Measurements from ENCODE around the gene NOXO1.
"Not testable (repeated sequence)": the region's sequence is repeated elsewhere in the genome, so short reads cannot be mapped to it uniquely, and the experiment has no call there.

NOXO1 gene

DNA sequence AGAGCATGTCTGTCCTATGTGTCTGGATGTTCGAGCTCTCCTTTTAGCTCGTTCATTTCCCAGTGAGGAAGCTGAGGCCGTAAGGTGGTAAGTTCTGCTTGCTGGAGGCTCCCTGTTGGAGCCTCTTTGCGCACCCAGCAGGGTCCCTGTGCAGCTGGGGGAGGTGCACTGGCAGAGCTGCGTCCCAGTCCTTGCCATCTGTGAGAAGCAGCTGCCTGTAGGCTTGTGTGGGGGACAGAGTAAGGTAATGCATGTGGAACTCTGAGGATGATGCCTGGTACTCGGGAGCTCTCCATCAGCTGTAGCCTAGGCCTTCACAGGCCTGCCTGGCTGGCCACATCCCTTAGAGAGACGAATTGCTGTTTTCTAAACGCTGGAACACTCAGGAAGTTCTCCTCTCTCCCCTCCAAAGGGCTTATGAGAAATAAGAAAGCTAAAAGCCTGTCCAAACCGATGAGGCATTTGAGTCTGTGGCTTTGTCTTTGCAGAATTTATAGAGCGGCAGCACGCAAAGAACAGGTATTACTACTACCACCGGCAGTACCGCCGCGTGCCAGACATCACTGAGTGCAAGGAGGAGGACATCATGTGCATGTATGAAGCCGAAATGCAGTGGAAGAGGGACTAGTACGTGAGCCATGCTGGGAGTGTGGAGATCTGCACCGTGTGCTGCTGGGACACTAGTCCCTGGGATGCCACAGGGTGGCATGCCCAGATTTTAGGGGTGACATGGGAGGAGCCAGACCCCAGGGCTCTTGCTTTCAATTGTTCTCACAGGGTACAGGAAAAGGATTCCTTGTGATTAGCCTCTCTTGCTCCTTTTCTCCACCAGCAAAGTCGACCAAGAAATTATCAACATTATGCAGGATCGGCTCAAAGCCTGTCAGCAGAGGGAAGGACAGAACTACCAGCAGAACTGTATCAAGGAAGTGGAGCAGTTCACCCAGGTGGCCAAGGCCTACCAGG is 20.3 kb downstream of the NOXO1 start:
- DNase-seq, result no peak

DNA sequence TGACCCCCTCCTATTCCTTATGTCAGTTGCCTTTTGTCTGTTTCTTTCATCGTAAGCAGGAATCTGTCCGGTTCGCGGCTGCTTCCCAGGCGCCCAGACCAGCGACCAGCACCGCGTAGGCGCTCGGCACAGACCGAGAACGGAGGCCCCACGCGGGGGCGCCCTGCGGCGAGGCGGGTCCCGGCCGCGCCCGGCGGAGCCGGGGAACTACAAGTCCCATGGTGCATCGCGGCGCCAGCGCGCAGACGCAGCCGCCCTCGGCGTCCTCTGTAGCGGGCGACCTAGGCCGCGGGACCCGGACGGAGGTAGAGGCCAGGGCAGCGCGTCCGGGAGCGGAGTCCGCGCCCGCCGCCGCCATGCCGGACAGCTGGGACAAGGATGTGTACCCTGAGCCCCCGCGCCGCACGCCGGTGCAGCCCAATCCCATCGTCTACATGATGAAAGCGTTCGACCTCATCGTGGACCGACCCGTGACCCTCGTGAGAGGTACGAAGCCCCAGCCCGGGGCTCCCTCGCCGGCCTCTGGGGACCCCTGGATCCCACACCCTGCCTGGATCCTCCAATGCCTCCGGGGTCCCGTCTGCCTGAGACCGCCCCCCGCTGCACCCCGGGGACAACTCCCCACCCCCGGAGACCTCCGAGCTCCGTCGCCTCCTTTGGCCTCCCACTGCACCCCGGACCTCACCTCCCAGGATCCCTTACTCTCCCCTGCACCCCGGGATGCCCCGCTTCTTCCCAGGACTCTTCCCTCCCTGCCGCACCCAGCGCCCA is 21.8 kb downstream of the NOXO1 start, which contains the start of gene NDUFB10:
NDUFB10 (plus strand) TSS at position 270 of the 771 bp plus-strand sequence; CDS start at position 357, 87 bp downstream.
- DNase-seq, result peak; percentile 93

DNA sequence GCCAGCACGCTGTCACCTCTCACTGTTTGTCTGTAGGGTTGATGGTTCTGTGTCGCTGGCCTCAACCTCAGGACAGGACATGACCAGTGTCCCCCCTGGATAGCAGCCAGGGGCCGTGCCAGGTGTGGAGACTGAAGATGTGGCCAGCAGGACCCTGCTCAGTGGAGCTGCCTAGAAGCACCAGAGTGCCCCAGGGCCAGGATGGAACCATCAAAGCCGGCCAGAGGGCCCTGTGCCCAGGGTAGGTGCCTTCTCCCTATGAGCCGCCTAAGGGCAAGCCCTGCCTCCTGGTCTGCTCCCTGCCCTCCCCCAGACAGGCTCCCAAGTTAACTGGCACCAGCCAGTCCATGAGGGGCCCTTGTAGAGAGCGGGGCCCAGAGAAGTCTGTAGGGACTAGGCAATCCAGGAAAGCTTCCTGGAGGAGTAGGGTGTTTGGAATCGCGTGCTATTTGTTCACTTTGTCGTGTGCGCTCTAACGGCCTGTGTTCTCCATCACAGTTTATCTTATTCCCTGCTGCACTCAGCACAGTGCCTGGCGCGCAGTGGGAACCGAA is 22.5 kb downstream of the NOXO1 start:
- no peak for DNase-seq

DNA sequence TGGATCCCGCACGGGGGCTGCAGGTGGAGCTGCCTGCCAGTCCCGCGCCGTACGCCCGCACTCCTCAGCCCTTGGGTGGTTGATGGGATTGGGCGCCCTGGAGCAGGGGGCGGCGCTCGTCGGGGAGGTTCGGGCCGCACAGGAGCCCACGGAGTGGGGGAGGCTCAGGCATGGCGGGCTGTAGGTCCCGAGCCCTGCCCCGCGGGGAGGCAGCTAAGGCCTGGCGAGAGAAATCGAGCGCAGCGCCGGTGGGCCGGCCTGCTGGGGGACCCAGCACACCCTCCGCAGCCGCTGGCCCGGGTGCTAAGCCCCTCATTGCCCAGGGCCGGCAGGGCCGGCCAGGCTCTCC is 23.2 kb downstream of the NOXO1 start:
- DNase-seq, result not testable (repeated sequence)

DNA sequence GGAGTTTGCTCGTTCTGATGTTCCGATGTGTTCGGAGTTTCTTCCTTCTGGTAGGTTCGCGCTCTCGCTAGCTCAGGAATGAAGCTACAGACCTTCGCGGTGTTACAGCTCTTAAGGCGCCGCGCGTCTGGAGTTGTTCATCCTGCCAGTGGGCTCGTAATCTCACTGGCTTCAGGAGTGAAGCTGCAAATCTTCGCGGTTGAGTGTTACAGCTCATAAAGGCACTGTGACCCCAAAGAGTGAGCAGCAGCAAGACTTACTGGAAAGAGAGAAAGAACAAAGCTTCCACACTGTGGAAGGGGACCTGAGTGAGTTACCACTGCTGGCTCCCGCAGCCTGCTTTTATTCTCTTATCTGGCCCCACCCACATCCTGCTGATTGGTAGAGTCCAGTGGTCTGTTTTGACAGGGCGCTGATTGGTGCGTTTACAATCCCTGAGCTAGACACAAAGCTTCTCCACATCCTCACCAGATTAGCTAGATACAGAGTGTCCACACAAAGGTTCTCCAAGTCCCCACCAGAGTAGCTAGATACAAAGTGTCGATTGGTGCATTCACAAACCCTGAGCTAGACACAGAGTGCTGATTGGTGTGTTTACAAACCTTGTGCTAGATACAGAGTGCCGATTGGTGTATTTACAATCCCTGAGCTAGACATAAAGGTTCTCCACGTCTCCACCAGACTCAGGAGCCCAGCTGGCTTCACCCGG is 23.7 kb downstream of the NOXO1 start:
- not testable (repeated sequence) for DNase-seq

DNA sequence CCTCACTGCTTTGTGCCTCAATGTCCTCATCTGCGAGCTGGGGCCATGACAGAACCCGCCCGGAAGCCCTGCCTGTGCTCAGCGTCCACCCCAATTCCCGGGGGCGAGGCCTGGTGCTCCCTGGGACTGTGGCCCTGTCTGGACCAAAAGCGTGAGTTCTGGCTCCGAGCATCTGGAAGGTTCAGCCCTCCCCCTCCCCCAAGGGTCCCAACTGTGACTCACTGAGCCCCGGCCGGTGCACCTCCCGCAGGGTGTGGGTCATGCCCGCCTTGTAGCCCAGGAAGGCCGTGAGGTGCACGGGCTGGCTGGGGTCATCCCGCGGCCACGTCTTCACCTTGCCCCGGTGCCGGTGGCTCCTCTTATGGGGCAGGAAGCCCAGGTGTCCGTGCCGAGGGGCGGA is 27.5 kb downstream of the NOXO1 start:
- no peak for DNase-seq

DNA sequence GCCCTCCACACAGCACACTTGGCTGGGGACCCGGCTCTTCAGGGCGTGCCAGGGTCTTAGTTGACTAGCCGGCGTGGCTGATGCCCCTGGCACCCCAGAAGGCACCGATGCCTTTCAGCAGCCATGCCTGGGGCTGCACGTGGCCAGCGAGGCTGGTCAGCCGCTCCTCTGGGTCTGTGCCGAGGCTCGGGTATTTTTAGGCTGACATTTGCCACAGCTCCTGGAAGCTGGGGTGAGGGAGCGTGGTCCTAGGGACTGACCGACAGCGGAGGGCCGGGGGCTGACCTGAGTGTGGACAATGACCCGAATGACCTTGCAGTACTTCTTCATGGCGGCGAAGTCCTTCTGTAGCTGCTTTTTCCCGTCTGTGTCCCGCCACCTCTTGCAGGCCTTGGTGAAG is 30.7 kb downstream of the NOXO1 start:
- DNase-seq, result no peak

DNA sequence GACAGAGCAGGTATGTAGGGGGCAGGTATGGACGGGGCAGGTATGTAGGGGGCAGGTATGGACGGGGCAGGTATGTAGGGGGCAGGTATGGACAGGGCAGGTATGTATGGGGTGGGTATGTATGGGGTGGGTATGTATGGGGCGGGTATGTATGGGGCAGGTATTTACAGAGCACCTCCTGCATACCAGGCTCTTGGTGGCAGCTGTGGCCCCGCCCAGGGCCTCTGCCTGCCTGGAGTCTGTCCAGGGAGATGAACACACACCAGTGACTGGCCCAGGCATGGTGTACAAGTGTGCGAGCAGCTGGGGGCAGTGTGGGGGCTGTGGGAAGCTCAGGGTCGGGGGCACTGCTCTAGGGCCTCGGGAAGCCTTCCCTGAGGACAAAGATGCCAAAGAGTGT is 31.2 kb downstream of the NOXO1 start:
- DNase-seq, result peak; percentile 24

DNA sequence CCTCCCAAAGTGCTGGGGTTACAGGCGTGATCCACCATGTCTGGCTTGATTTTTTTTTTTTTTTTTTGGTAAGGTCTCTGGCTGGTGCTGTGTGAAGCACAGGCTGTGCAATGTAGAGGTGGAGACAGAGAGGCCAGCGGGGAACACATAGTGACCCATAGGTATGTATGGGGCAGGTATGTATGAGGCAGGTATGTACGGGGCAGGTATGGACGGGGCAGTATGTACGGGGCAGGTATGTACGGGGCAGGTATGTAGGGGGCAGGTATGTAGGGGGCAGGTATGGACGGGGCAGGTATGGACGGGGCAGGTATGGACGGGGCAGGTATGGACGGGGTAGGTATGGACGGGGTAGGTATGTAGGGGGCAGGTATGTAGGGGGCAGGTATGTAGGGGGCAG is 31.8 kb downstream of the NOXO1 start:
- no peak for DNase-seq

DNA sequence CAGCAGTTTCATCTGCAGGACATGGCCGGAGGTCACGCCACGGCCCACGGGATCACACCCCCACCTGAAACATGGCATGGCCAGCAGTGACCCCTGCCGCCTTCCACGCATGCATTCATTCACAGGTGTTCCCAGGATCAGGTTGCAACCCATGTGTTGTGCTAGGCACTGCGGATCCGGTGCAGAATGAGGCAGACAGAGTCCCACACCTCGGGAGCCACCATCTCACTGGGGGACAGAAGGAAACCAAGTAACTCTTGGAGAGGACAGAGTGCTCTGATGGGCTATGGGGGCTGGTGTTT is 33.9 kb downstream of the NOXO1 start:
- no peak for DNase-seq

DNA sequence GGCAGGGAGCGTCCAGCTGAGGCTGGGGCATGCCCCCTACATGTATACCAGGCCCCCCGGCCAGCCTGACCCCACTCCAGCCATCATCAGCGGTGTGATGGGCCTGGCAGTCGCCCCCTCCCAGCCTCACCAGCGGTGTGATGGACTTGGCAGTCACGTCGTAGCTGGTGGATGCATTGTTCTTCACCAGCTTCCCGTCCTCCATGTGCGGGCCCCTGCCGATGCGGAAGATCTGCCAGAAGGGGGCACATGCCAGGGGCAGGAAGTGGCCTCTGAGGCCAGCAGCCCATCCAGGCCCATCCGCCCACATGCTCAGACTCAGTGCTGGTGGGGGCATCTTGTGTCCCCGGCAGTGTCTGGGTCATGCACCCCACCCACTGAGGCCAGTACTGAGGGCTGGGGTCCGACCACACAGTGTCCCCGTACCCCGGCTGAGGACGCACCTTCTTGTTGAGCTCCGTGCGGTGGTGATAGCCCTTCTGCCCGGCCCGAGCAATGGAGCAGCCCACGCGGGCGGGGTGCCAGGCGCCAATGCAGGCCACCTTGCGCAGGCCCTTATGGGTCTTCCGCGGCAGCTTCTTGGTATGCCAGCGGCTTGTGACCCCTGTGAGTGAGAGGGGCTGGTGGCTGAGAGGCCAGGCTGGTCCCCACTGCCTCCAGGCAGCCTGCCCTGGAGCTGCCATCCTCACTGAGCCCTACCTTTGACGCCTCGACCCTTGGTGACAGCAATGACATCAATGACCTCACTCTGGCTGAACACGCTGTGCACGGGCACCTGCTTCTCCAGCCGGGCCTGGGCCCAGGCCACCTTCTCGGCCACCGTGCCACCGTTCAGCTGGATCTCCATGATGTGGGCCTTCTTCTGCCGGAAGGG is 34.5 kb downstream of the NOXO1 start:
- DNase-seq, result peak; percentile 17

DNA sequence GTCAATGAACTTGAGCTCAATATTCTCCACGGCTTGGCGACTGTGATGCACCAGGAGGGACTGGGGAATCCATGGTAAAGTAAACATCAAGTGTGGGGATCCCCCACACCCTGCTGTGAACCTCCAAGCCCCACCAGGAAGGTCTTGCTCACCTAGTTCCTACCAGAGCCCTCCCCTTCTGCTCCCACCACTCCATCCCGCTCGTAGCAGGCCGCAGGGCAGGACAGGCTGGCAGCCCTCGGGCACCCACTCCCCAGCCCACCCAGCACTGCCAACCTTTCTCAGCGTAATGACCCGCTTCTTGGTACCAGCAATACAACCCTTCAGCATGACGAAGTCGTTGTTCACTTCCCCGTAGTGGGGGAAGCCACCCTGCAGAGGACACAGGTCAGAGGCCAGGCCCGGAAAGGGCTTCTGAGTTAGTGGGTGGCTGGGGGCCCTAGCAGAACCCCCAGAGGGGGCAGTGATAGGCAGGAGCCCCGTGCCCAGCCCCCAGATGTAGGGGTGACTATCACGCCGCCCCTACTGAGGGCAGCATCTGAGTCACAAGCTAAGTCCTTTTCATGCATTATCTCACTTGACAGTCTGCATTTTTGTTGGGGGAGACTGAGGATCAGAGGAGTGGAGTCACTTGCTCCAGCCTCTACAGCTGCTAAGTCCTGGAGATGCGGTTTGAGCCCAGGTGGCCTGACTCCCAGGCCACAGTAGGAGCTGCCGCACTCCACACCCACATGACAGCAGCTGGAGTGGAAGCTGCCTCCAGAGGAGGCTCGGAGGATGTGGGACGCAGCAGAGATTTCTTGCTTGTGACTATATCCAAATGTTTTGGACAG is 35.5 kb downstream of the NOXO1 start:
- DNase-seq, result no peak

DNA sequence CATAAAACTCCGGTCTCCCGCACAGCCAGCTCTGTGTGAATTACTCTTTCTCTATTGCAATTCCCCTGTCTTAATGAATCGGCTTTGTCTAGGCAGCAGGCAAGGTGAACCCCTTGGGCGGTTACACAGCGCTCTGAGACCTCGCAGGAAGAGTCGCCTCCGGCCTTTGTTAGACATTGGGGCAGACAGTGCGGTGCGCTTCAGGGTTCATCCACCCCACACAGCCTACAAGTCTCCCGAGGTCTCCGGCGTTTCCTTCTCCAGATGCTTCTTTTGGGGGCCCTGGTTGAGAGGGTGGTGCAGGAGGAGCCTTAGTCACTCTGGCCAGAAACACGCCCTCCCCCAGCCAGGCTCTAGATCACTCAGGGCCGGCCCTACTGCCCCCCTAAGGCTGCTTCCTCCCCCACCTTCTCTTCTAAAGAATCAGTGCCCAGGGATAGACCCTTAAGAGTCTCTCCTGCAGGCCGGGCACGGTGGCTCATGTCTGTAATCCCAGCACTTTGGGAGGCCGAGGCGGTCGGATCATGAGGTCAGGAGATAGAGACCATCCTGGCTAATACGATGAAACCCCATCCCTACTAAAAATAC is 36.6 kb downstream of the NOXO1 start:
- DNase-seq, result no peak

DNA sequence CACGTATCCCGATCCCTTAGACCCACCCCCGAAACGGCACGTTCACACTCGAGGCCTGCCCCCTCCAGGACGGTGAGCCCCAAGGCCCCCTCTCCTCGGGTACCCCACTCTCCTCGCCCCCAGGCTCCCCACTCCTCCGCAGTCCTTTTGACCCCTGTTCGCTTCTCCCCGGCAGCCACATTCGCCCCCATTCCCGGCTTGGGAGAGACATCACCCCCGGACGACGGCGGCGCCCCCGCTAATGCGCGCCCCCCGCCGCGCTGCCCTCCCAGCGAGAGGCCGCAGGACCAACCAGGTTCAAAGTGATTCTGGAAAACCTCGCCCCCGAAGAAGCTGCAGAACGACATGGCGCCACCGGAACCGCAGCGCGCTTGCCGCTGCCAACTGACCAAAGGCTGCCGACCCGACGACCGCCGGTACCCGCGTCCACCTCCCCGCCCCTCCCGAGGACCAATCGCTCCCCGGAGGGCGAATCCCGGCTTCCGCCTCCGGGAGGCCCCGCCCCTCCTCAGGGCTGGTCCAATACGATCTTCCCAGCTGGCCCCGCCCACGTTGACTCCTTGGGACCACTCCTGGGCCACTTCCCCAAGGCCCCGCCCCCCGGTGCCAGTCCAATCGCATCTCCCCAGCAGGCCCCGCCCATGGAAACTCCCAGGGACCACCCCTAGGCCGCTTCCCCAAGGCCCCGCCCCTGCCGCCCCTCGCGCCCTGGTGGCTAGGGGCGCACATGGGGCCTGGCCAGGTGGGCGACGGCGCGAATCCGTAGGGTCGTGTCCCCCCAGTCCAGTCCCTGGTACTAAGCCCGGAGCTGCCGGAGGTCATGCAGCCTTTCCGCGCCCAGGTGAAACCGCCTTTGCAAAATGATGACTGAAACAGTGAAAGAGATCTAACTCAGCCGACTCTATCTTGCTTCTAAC is 38.2 kb downstream of the NOXO1 start, which contains the start of gene MSRB1:
MSRB1 (minus strand) TSS at position 390 of the 917 bp plus-strand sequence; CDS start at position 347, 43 bp downstream.
- peak; percentile 99 for DNase-seq

DNA sequence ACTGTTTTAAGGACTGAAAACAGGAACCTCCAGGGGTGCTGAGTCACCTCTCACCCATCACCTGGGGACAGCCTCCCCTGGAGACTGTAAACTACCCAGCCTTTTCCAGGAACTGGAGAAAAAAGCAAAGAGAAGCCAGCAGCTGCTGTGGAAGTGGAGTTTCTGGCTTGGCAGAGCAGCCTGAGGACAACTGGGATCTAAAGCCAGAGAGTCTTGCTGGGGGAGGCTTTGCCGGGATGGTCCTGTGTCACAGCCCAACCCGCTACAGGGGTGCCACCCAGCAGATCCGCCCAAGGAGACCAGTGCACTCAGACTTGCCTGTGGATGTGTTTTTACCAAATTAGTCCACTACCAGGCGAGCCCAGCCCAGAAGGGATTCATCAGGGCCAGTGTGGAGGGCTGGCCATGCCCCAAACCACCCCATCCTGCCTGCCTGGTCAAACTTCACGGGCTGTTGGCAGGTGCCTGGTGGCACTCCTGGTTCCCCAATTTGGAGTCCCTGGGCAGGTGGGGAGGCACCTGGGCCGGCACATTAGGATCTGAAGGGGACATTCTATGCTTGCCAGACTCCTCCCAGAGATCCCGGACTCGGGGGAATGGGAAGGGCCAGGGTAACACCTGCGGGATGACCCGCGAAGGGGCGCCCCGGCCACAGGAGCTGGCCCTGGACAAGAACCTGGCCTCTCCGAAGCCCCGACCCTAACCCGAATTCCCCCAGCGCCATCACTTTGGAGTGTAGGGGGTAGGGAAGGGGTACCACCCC is 39.0 kb downstream of the NOXO1 start:
- DNase-seq, result peak; percentile 52

DNA sequence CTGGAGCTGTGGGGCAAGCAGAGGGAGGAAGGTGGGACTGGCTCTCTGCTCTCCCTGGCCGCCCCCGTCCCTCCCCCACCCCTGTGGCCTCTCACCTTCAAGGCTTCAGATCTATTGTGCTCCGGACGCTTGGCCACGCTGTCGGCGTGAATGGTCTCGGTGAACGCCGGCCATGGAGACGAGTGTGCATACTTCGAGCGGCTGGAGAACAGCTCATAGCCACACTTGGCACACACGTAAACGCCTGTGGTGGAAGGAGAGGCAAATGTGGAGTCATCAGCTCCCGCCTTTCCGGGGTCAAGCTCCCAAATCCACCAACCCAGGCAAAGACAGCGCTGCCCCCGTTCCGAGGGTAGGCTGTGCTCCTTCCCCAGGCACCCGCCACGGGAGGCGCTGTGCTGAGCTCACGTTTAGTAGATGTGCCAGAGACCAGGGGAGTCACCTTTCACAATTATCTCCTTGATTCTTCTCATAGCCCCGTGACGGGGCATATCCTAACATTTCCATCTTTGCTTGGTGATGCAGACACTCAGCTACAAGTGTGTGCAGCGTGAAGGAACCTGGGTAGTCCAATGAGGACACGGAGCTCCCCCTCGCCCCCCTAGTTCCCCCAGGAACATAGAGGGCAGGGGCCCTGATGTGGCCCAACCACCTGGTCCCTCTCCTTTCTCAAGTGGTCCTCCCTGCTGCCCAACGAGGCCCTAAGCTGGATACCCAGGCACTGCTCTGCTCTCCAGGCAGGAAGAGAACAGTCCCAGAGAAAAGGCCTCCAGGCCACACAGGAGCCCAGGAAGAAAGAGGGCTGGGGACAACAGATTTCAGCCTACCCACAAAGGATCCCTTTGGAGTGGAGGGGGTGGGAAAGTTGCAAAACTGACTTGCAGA is 39.9 kb downstream of the NOXO1 start:
- peak; percentile 20 for DNase-seq
